ENCODE results near the gene NXPH3. TPM values are rescaled to one million over a fixed set of nuclear protein-coding genes. Genes with fewer than 3 reads are reported as not detected.

Gene NXPH3
- total RNA-seq, 2 donors from 2014 or later = 61.7 to 131 TPM

GRCh38 chr17:49577963-49578362 is 2.3 kb downstream of the NXPH3 start:
- H3K4me1 ChIP-seq (ENCODE audit: control insufficient read depth in 1 of 2, low read depth in 2 of 2) = peaks cover 31 to 78% of the 10 kb centered on the region in 2 donors
- H3K9me3 ChIP-seq = no peaks in the 10 kb centered on the region
- H3K27ac ChIP-seq = peak overlapping the region; percentile 95 to 100
- no peak for DNase-seq (ENCODE audit: low spot score)
- peak overlapping the region; percentile 95 for H3K4me3 ChIP-seq
- no peaks in the 10 kb centered on the region for H3K27me3 ChIP-seq (replicated peaks; ENCODE audit: insufficient read depth)
- ATAC-seq (ENCODE audit: insufficient number of reproducible peaks, low FRiP score, low read depth) = no peak
- no peak for TF ChIP-seq CTCF (IDR thresholded peaks at IDR 0.05)
- peaks cover 7% of the 10 kb centered on the region for H3K36me3 ChIP-seq

GRCh38 chr17:49578414-49578813 is 2.7 kb downstream of the NXPH3 start:
- peak overlapping the region; percentile 95 to 100 for H3K27ac ChIP-seq
- H3K4me3 ChIP-seq = peak overlapping the region; percentile 95
- peaks cover 7% of the 10 kb centered on the region for H3K36me3 ChIP-seq
- peaks cover 33 to 78% of the 10 kb centered on the region in 2 donors for H3K4me1 ChIP-seq (ENCODE audit: control insufficient read depth in 1 of 2, low read depth in 2 of 2)
- ATAC-seq (ENCODE audit: insufficient number of reproducible peaks, low FRiP score, low read depth) (no peak), DNase-seq (ENCODE audit: low spot score) (no peak)
- TF ChIP-seq CTCF (IDR thresholded peaks at IDR 0.05) = no peak
- no peaks in the 10 kb centered on the region for H3K9me3 ChIP-seq
- no peaks in the 10 kb centered on the region for H3K27me3 ChIP-seq (replicated peaks; ENCODE audit: insufficient read depth)

- no peak for DNase-seq (ENCODE audit: low spot score)
- Histone ChIP-seq H3K4me1 (ENCODE audit: control insufficient read depth in 1 of 2, low read depth in 2 of 2) (peaks cover 33 to 78% of the 10 kb centered on the region in 2 donors), H3K27ac (peak overlapping the region; percentile 95 to 100), H3K27me3 (replicated peaks; ENCODE audit: insufficient read depth) (no peaks in the 10 kb centered on the region), H3K4me3 (peak overlapping the region; percentile 95), H3K9me3 (no peaks in the 10 kb centered on the region), H3K36me3 (peaks cover 7% of the 10 kb centered on the region)
- TF ChIP-seq CTCF (IDR thresholded peaks at IDR 0.05) = no peak
- ATAC-seq (ENCODE audit: insufficient number of reproducible peaks, low FRiP score, low read depth) = no peak
Measured at GRCh38 chr17:49578952-49579500, 3.4 kb downstream of the NXPH3 start.

- peaks cover 33 to 76% of the 10 kb centered on the region in 2 donors for H3K4me1 ChIP-seq (ENCODE audit: control insufficient read depth in 1 of 2, low read depth in 2 of 2)
- H3K9me3 ChIP-seq = no peaks in the 10 kb centered on the region
- no peak for DNase-seq (ENCODE audit: low spot score)
- no peak for TF ChIP-seq CTCF (IDR thresholded peaks at IDR 0.05)
- H3K36me3 ChIP-seq = peaks cover 7% of the 10 kb centered on the region
- H3K27me3 ChIP-seq (replicated peaks; ENCODE audit: insufficient read depth) = no peaks in the 10 kb centered on the region
- H3K4me3 ChIP-seq = peak overlapping the region; percentile 95
- ATAC-seq (ENCODE audit: insufficient number of reproducible peaks, low FRiP score, low read depth) = no peak
- peak overlapping the region; percentile 95 to 100 for H3K27ac ChIP-seq
Measured at GRCh38 chr17:49579522-49579921, 3.9 kb downstream of the NXPH3 start.

GRCh38 chr17:49580055-49580721 is 4.5 kb downstream of the NXPH3 start:
- TF ChIP-seq CTCF (IDR thresholded peaks at IDR 0.05) = no peak
- H3K9me3 ChIP-seq = no peaks in the 10 kb centered on the region
- peak overlapping the region; percentile 95 to 100 for H3K27ac ChIP-seq
- DNase-seq (ENCODE audit: low spot score) (no peak), ATAC-seq (ENCODE audit: insufficient number of reproducible peaks, low FRiP score, low read depth) (no peak)
- peaks cover 28 to 71% of the 10 kb centered on the region in 2 donors for H3K4me1 ChIP-seq (ENCODE audit: control insufficient read depth in 1 of 2, low read depth in 2 of 2)
- peaks cover 7% of the 10 kb centered on the region for H3K36me3 ChIP-seq
- no peaks in the 10 kb centered on the region for H3K27me3 ChIP-seq (replicated peaks; ENCODE audit: insufficient read depth)
- no peak overlapping the region for H3K4me3 ChIP-seq
